OCI-LY7 (cell line): ENCODE measurements around the gene C3orf80.

Experiments
- EZH2phosphoT487 ChIP-seq: fragments of 200-600 bp; sonication (generic); IDR thresholded peaks from 2 replicates; pipeline ENCODE4 v1.6.1; 2018; ENCODE audit warnings: low read depth, borderline replicate concordance, mild to moderate bottlenecking, mixed run types, antibody characterized with exemption, low read length, moderate library complexity, mixed read lengths
- TF ChIP-seq, protein P1 (sequence below): fragments of 200-600 bp; sonication (generic); conservative IDR thresholded peaks from 2 replicates; pipeline ENCODE4 v1.5.1; 2014; ENCODE audit warnings: mild to moderate bottlenecking, antibody characterized with exemption, low read length, moderate library complexity, mixed read lengths

DNA sequence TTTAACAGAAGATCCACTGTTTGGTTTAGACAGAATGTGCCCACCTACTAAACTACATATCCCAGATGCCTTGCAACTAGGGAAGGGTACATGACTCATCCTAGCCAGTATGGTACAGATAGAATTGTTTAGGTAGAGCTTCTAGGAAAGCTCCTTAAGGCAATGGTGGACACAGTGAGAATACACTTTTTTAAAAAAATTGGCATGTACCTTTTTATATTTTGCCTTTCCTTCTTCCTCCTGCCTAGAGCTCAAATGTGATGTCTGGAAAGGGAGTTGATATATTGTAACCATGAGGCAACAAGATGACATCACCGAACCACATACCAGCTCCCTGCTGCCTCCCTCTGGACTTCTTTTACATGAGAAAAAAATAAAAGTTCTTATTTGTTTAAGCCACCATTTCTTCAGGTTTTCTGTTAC, 14.4 kb upstream of the C3orf80 start:
- TF ChIP-seq, protein P1, sequence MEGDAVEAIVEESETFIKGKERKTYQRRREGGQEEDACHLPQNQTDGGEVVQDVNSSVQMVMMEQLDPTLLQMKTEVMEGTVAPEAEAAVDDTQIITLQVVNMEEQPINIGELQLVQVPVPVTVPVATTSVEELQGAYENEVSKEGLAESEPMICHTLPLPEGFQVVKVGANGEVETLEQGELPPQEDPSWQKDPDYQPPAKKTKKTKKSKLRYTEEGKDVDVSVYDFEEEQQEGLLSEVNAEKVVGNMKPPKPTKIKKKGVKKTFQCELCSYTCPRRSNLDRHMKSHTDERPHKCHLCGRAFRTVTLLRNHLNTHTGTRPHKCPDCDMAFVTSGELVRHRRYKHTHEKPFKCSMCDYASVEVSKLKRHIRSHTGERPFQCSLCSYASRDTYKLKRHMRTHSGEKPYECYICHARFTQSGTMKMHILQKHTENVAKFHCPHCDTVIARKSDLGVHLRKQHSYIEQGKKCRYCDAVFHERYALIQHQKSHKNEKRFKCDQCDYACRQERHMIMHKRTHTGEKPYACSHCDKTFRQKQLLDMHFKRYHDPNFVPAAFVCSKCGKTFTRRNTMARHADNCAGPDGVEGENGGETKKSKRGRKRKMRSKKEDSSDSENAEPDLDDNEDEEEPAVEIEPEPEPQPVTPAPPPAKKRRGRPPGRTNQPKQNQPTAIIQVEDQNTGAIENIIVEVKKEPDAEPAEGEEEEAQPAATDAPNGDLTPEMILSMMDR, result peak; percentile 37; the same call in 1 of the 2 replicates
- no peak for TF ChIP-seq EZH2phosphoT487
